HG02571 (cell line): ENCODE results near the gene MVK.

Experiments
- ATAC-seq: cut with Tn5 transposase; IDR thresholded peaks from one replicate; pipeline ENCODE4 v1.9.1; 2021; ENCODE audit warnings: mild to moderate bottlenecking, moderate library complexity; ENCODE audit not compliant: unreplicated experiment

MVK gene

DNA sequence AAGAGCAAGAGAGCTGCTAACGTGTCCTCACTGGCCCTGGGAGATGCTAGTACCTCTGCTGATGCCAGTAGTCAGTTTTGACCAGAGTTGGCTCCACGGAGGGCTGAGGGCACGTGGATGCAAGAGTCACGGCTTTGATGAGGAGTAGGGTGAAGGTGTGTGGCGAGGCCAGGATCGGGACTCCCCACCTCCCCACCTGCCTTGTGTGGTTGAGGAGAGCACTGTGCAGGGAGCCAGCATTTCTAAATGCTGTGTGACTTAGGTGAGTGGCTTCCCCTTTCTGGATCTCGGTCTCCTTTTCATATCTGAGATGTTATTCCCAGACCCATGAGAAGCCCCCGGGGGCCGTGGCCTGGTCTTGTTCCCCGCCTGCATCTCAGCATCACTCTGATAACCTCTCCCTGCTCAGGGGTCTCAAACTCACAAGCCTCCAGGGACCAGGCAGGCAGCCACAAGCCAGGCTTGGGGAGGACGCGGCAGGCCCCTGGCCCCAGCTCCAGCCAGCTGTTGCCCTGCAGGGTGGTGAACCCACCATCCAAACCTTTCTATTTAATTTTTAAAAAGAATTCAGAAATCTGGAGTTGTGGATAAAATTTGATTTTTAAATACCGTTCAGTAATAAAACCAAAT, 32.1 kb downstream of the MVK start:
- ATAC-seq: no peak

- no peak for ATAC-seq
Measured at GRCh38 chr12:109606320-109607028, 32.9 kb downstream of the MVK start.

DNA sequence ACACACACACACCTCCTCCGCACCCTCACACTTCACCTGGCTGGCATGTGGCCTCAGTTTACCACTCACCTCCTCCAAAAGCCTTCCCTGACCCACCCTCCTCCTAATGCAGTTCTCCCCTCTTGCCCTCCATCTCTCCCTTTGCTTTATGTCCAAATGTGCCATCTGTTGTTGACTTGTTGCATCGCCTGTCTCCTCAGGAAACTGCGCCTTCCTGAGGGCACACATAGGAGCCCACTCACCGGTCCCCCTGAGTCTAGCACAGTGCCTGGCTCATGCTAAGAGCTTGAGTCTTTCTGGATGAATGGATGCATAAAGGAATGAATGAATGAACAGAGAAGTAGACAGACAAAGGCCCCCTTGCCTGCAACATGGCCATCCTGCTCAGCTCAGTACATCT, 34.0 kb downstream of the MVK start:
- no peak for ATAC-seq

- no peak for ATAC-seq
Measured at GRCh38 chr12:109608270-109608669, 34.7 kb downstream of the MVK start.

- no peak for ATAC-seq
Measured at GRCh38 chr12:109608793-109609192, 35.2 kb downstream of the MVK start.

GRCh38 chr12:109609342-109609741, 35.7 kb downstream of the MVK start:
- ATAC-seq: no peak

- no peak for ATAC-seq
Measured at GRCh38 chr12:109610523-109610922, 36.9 kb downstream of the MVK start.

DNA sequence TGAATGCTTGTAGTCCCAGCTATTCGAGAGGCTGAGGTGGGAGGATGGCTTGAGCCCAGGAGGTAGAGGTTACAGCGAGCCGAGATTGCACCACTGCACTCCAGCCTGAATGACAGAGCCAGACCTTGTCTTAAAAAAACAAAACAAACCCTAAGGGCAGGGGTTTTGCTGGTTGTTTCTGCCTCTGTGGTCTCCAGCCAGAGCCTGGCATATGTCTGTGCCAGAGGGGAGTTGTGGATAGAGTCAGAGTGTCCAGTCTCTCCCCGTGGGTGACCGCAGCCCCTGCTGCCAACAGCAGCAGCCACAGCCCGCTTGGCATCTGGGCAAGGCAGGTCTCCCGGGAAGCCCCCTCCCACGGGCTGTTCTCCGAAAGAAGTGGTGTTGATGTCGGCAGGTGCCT, 37.6 kb downstream of the MVK start:
- ATAC-seq: no peak

- no peak for ATAC-seq
Measured at GRCh38 chr12:109612003-109612402, 38.4 kb downstream of the MVK start.

- ATAC-seq: no peak
Measured at GRCh38 chr12:109612975-109613502, 39.4 kb downstream of the MVK start.

- ATAC-seq: no peak
Measured at GRCh38 chr12:109613649-109614455, 40.3 kb downstream of the MVK start.

DNA sequence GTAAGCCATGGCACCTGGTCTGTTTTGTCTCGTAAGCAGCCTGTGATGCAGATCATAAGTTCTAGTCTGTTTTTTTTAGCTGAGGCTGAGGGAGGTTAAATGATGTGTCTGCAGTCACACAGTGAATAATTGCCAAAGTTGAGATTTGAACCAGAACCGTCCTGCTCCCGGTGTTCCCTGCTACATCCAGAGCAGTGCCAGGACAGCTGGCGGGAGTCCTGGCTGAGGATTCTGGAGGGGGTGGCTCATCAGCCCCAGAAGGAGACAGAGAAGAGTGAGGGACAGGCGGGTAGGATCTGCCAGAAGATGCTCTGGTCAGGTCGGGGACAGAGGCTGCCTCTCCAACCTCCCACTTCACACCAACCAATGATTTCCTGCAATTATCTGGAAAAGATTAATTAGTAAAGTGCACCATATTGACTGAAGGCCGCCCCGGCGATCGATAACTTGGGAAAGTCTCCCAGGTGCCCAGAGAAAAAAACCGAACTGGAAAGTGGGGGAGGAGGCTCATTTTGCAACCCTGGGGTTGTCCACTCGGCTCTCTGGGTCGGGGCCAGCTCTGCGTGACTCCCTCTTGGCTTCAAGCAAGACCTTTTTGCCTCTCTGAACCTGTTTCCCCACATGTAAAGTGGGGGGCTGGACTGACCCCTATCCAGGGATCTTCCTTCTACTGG, 42.1 kb downstream of the MVK start:
- no peak for ATAC-seq

DNA sequence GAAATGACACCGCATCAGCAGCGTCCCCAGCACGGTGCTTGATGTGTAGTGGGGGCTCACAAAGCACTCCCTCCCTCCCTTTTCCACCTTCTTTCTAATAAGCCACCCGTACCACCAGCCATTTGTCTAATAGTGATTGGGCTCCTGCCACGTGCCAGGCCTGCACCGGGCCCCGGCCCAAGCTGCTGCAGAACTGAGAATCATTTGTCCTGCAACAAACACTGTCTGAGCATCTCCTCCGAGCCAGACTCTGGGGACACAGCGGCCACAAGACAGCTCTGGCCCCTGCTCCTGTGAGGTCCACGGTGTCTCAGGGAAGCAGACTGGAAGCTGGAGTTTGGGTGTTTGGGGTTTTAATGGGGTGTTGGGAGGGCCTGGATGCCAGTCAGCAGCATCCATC, 43.9 kb downstream of the MVK start:
- ATAC-seq: no peak

GRCh38 chr12:109618082-109618481, 44.5 kb downstream of the MVK start:
- ATAC-seq: no peak

- ATAC-seq: no peak
Measured at GRCh38 chr12:109619002-109619604, 45.5 kb downstream of the MVK start.

GRCh38 chr12:109621211-109621694, 47.7 kb downstream of the MVK start:
- ATAC-seq: no peak

DNA sequence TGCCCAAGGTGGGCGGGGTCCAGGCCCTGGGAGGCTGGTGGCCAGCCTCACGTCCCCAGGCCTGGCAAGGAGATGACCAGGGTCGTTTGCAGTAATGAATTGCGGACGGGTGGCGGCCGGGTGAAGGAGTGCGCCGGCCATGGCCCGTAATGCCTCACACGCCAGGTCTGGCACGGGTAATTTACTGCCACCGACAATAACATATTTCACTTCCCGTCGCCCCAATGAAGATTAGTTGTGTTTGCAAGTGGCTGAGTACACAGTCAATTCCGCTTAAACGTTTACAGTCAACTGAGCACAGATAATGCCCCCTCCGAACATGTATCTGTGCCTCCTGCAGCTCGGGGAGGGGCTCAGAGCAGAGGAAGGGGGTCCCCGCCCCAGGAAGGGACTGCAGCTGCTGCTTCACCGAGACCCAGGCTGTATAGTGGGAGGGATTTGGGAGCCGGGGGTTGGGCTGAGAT, 48.3 kb downstream of the MVK start:
- ATAC-seq: no peak

GRCh38 chr12:109624467-109624866, 50.9 kb downstream of the MVK start:
- no peak for ATAC-seq

DNA sequence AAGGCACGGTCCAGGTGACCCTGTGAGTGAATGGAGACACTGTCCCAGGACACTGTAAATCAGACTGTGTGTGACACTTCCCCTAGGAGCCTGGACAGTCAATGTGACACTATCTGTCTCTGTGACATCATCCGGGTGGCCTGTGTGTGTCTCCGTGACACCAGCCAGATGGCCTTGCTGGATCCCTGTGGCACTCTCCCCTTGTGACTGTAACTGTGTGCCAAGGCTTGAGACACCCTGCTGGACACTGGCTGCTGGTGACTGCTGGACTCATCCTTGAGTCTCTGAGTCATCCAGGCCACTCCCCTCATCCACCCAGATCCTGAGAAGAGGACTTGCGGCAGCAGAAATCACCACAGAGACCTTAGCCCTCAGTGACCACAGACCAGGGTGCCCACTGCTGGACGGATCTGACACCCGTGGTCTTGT, 51.6 kb downstream of the MVK start:
- no peak for ATAC-seq

DNA sequence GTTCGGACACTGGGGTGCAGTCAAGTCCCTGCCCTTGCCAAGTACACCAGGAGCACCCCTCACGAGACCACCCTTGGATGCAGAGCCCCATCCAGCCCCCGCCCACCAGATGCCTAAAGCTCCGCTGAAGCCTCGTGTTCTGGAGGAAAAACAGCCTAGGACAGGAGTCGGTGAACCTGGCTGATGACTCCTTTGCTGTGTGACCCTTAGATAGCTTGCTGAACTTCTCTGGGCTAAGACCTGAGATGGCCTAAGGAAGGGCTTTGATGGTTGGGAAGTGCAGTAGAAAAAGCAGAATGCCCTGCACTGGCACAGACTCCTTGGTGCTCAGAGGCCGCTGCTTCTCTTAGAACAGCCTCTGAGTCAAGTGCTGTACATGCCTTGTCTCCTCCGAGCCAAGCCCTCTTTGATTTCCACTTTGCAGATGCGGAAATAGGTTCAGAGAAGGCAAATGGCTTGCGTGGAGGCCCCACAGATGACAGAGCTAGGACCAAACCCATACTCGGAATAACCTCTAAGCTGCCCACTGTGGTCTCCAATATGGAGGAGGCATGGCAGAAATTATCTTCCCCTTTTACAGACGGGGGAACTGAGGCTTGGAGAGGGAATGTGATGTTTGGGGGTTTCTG, 52.3 kb downstream of the MVK start:
- no peak for ATAC-seq
